Calu3 (cell line): ENCODE measurements around the gene LFNG. TPM values are rescaled to one million over a fixed set of nuclear protein-coding genes. Genes with fewer than 3 reads are reported as not detected.

Experiments used
- BruUV-seq: library from RNA; stranded (reverse); fragments of 400-500 nt; replicated peaks from 2 replicates; lab custom pipeline; 2021; lab: Mats Ljungman, UMichigan
- CTCF ChIA-PET: fragments of 300-600 bp; sonication (Branson Sonifier 250); formaldehyde crosslinking; loops from one replicate; lab custom pipeline; 2022; ENCODE audit warnings: antibody characterized with exemption; lab: Charles Lee
- DNase-seq: peaks from one replicate; pipeline ENCODE4 v3.0.0; 2022
- H3K27ac Mint-ChIP-seq: one replicate; pipeline ENCODE4 v1.8.0; 2022; ENCODE audit warnings: mixed read lengths; ENCODE audit not compliant: unreplicated experiment
- H3K27me3 Mint-ChIP-seq: one replicate; pipeline ENCODE4 v1.8.0; 2022; ENCODE audit warnings: mixed read lengths; ENCODE audit not compliant: unreplicated experiment
- H3K36me3 Mint-ChIP-seq: one replicate; pipeline ENCODE4 v1.8.0; 2022; ENCODE audit warnings: mild to moderate bottlenecking, moderate library complexity, mixed read lengths; ENCODE audit not compliant: insufficient read depth, unreplicated experiment
- H3K4me1 Mint-ChIP-seq: one replicate; pipeline ENCODE4 v1.8.0; 2022; ENCODE audit warnings: mild to moderate bottlenecking, low read depth, mixed read lengths; ENCODE audit not compliant: unreplicated experiment
- H3K4me3 Mint-ChIP-seq: one replicate; pipeline ENCODE4 v1.8.0; 2022; ENCODE audit warnings: mild to moderate bottlenecking, low read depth, moderate library complexity, mixed read lengths; ENCODE audit not compliant: unreplicated experiment
- H3K9me3 Mint-ChIP-seq: one replicate; pipeline ENCODE4 v1.8.0; 2022; ENCODE audit warnings: low read depth, mixed read lengths; ENCODE audit not compliant: unreplicated experiment
- CTCF ChIP-seq: fragments of 200-600 bp; IDR thresholded peaks from one replicate; pipeline ENCODE4 v1.8.0; 2022; ENCODE audit warnings: antibody characterized with exemption; ENCODE audit not compliant: unreplicated experiment
- intact Hi-C: fragments of 100-400 bp; cut with micrococcal nuclease; formaldehyde crosslinking; loops from one replicate; pipeline ENCODE4 v1.10.0; 2022; ENCODE audit not compliant: unreplicated experiment
- total RNA-seq: library from RNA; stranded (reverse); gene quantifications from 2 replicates; pipeline ENCODE4 v1.2.3, GENCODE V29; 2022

Gene LFNG
- total RNA-seq, 1 experiment from 2014 or later, result 59.1 TPM

GRCh38 chr7:2520761-2521290 is 1.3 kb downstream of the LFNG start:
- Mint-ChIP-seq H3K4me1 (peaks cover 40% of the 10 kb centered on the region), H3K27ac (peak overlapping the region; percentile 94), H3K27me3 (no peaks in the 10 kb centered on the region), H3K4me3 (peak overlapping the region; percentile 99), H3K36me3 (peaks cover 84% of the 10 kb centered on the region), H3K9me3 (no peaks in the 10 kb centered on the region)
- CTCF ChIA-PET, result interaction anchor here (0.7 to 1.8 kb wide), 6 partner anchors 10 to 161 kb away, joined by 3 to 6 read pairs (median 3); partner anchors contain the start of gene BRAT1
- peak; percentile 41 for DNase-seq
- no peak for TF ChIP-seq CTCF
- BruUV-seq, result no TSS peak
- intact Hi-C loops, result loop anchor here (5.0 kb wide), 3 partner anchors 36 to 51 kb away; partner anchors contain the start of genes BRAT1, GRIFIN and IQCE

DNA sequence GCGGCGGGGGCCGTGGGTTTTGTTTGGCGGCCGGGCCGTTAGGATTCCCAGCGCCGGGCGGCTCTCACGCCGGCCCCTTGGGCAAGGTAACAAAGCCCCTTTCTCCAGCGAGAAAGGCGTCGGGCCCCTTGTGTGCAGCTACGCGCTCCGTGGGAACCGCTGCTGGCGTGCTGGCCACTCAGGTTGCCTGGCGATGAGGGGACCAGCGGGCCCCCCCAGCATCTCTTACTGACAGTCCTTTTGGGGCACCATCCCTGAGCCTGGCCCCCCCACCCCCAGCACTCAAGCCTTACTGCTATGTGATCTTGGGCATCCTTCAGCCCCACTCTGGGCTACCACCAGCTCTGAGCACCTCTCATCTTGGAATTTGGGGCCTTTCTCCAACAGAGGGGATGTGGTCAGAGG is 1.8 kb downstream of the LFNG start:
- H3K27me3 Mint-ChIP-seq, result no peaks in the 10 kb centered on the region
- H3K36me3 Mint-ChIP-seq, result peaks cover 89% of the 10 kb centered on the region
- no peak for TF ChIP-seq CTCF
- peak overlapping the region; percentile 77 for H3K27ac Mint-ChIP-seq
- H3K9me3 Mint-ChIP-seq, result no peaks in the 10 kb centered on the region
- H3K4me3 Mint-ChIP-seq, result peak overlapping the region; percentile 99
- no TSS peak for BruUV-seq
- peaks cover 36% of the 10 kb centered on the region for H3K4me1 Mint-ChIP-seq
- CTCF ChIA-PET, result interaction anchor here (1.6 to 1.8 kb wide), 2 partner anchors 51 to 81 kb away, joined by 3 to 5 read pairs; no protein-coding TSS in a partner anchor
- DNase-seq, result no peak
- intact Hi-C loops, result loop anchor here (5.0 kb wide), 3 partner anchors 36 to 51 kb away; partner anchors contain the start of genes BRAT1, GRIFIN and IQCE

GRCh38 chr7:2521952-2522591 is 2.5 kb downstream of the LFNG start:
- intact Hi-C loops, result loop anchor here (5.0 kb wide), 3 partner anchors 35 to 50 kb away; partner anchors contain the start of genes BRAT1, GRIFIN and IQCE
- Mint-ChIP-seq H3K36me3 (peaks cover 91% of the 10 kb centered on the region), H3K27ac (peak overlapping the region; percentile 77), H3K27me3 (no peaks in the 10 kb centered on the region), H3K9me3 (no peaks in the 10 kb centered on the region), H3K4me3 (peak overlapping the region; percentile 99), H3K4me1 (peaks cover 39% of the 10 kb centered on the region)
- no TSS peak for BruUV-seq
- TF ChIP-seq CTCF, result no peak
- DNase-seq, result peak; percentile 69
- CTCF ChIA-PET, result interaction anchor here (0.6 to 1.8 kb wide), 6 partner anchors 50 to 638 kb away, joined by 3 to 5 read pairs (median 3); no protein-coding TSS in a partner anchor

- no TSS peak for BruUV-seq
Observed at GRCh38 chr7:2522780-2523433, 3.3 kb downstream of the LFNG start.

More at GRCh38 chr7:2522780-2523433, 3.3 kb downstream of the LFNG start:
- peak; percentile 86 for DNase-seq
- Mint-ChIP-seq H3K27me3 (no peaks in the 10 kb centered on the region), H3K4me1 (peaks cover 39% of the 10 kb centered on the region), H3K4me3 (peak overlapping the region; percentile 99), H3K27ac (peak overlapping the region; percentile 77), H3K36me3 (peaks cover 91% of the 10 kb centered on the region), H3K9me3 (no peaks in the 10 kb centered on the region)
- intact Hi-C loops, result loop anchor here (5.0 kb wide), 3 partner anchors 34 to 49 kb away; partner anchors contain the start of genes BRAT1, GRIFIN and IQCE
- CTCF ChIA-PET, result interaction anchor here (0.6 to 1.8 kb wide), 7 partner anchors 12 to 79 kb away, joined by 3 to 8 read pairs (median 3); partner anchors contain the start of gene BRAT1
- no peak for TF ChIP-seq CTCF
